Parathyroid adenoma (tissue), 2 donors: ENCODE results near the gene BEST3.
A peak's percentile ranks its signal among the peaks of the same experiment; 100 is the strongest.

Source experiments
- H2AFZ ChIP-seq: fragments of 300-600 bp; sonication (generic); one replicate; pipeline ENCODE4 v1.7.0; 2017; ENCODE audit warnings: antibody characterized with exemption, mild to moderate bottlenecking
- H3K27ac ChIP-seq: fragments of 300-600 bp; sonication (generic); one replicate; pipeline ENCODE4 v1.7.0; 2017
- H3K27me3 ChIP-seq: fragments of 300-600 bp; sonication (generic); one replicate; pipeline ENCODE4 v1.7.0; 2017; ENCODE audit warnings: low read length; ENCODE audit not compliant: control insufficient read depth, insufficient read depth
- H3K36me3 ChIP-seq: fragments of 300-600 bp; sonication (generic); one replicate; pipeline ENCODE4 v1.7.0; 2017; ENCODE audit warnings: low read length; ENCODE audit not compliant: control insufficient read depth, insufficient read depth
- H3K4me1 ChIP-seq: fragments of 300-600 bp; sonication (generic); one replicate; pipeline ENCODE4 v1.7.0; 2017; ENCODE audit warnings: control low read depth
- H3K4me2 ChIP-seq: fragments of 300-600 bp; sonication (generic); one replicate; pipeline ENCODE4 v1.7.0; 2017; ENCODE audit warnings: low read length
- H3K4me3 ChIP-seq: fragments of 300-600 bp; sonication (generic); one replicate; pipeline ENCODE4 v1.7.0; 2017; ENCODE audit warnings: low read depth, low read length
- H3K79me2 ChIP-seq: fragments of 300-600 bp; sonication (generic); one replicate; pipeline ENCODE4 v1.7.0; 2017; ENCODE audit warnings: control low read depth
- H3K9ac ChIP-seq: fragments of 300-600 bp; sonication (generic); one replicate; pipeline ENCODE4 v1.7.0; 2017; ENCODE audit warnings: mild to moderate bottlenecking
- H3K9me3 ChIP-seq: fragments of 300-600 bp; sonication (generic); one replicate; pipeline ENCODE4 v1.7.0; 2017; ENCODE audit warnings: low read length; ENCODE audit not compliant: control insufficient read depth
- TF ChIP-seq, protein P1 (sequence below): fragments of 300-600 bp; sonication (generic); IDR thresholded peaks from one replicate; pipeline ENCODE4 v1.7.0; 2017; ENCODE audit warnings: antibody characterized with exemption, mild to moderate bottlenecking
- donor health status: primary hyperparathyroidism.

Gene BEST3

DNA sequence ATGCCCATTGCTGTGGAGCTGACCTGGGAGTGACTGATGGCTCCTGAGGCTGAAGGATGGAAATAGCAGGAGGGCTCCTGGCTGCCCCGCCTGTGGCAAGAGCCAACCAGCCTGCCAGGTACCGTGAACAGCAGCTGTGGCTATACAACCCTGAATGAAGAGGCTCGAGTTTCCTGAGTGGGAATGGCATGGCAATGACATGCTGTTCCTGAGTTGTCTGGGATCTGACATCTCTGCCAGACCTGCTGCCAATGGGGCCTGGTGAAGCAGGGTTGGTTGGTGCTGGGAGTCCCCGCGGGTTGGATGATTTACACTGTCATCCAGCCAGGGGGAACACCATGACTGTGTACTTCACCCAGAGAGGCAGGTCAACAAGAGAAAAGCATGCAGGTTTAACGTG lies 56.6 kb downstream of the BEST3 start:
- TF ChIP-seq, protein P1, sequence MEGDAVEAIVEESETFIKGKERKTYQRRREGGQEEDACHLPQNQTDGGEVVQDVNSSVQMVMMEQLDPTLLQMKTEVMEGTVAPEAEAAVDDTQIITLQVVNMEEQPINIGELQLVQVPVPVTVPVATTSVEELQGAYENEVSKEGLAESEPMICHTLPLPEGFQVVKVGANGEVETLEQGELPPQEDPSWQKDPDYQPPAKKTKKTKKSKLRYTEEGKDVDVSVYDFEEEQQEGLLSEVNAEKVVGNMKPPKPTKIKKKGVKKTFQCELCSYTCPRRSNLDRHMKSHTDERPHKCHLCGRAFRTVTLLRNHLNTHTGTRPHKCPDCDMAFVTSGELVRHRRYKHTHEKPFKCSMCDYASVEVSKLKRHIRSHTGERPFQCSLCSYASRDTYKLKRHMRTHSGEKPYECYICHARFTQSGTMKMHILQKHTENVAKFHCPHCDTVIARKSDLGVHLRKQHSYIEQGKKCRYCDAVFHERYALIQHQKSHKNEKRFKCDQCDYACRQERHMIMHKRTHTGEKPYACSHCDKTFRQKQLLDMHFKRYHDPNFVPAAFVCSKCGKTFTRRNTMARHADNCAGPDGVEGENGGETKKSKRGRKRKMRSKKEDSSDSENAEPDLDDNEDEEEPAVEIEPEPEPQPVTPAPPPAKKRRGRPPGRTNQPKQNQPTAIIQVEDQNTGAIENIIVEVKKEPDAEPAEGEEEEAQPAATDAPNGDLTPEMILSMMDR, result no peak
- no peak overlapping the region for H3K4me3 ChIP-seq
- H3K4me1 ChIP-seq, result no peaks in the 10 kb centered on the region
- no peaks in the 10 kb centered on the region for H3K27me3 ChIP-seq
- no peak overlapping the region for H3K4me2 ChIP-seq
- no peaks in the 10 kb centered on the region for H3K9me3 ChIP-seq
- H3K9ac ChIP-seq, result no peak overlapping the region
- no peak overlapping the region for H3K27ac ChIP-seq
- H3K36me3 ChIP-seq, result no peaks in the 10 kb centered on the region
- H3K79me2 ChIP-seq, result no peaks in the 10 kb centered on the region
- H2AFZ ChIP-seq, result no peak overlapping the region

DNA sequence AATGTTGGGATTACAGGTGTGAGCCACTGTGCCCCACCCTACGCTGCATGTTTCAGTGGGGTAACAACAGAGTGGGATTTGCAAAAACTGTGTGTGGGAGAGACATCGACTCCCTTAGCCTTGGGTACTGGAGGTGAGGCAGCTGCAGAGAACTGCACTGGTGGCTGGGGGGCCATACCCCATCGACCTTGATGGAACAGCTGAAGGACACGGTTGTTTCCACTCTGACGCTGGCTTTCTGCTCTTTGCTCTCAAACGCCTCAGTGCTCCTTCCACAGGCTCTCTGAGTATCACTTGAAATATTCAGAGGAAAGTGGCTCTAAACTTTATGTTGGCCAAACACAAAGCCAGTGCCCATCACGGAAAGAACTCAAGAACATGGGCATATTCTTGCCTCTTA lies 57.6 kb downstream of the BEST3 start:
- no peaks in the 10 kb centered on the region for H3K36me3 ChIP-seq
- no peak overlapping the region for H3K9ac ChIP-seq
- no peak overlapping the region for H3K4me3 ChIP-seq
- H2AFZ ChIP-seq, result no peak overlapping the region
- no peaks in the 10 kb centered on the region for H3K9me3 ChIP-seq
- H3K4me1 ChIP-seq, result no peaks in the 10 kb centered on the region
- TF ChIP-seq, protein P1, result no peak
- no peaks in the 10 kb centered on the region for H3K27me3 ChIP-seq
- no peaks in the 10 kb centered on the region for H3K79me2 ChIP-seq
- no peak overlapping the region for H3K27ac ChIP-seq
- H3K4me2 ChIP-seq, result no peak overlapping the region

DNA sequence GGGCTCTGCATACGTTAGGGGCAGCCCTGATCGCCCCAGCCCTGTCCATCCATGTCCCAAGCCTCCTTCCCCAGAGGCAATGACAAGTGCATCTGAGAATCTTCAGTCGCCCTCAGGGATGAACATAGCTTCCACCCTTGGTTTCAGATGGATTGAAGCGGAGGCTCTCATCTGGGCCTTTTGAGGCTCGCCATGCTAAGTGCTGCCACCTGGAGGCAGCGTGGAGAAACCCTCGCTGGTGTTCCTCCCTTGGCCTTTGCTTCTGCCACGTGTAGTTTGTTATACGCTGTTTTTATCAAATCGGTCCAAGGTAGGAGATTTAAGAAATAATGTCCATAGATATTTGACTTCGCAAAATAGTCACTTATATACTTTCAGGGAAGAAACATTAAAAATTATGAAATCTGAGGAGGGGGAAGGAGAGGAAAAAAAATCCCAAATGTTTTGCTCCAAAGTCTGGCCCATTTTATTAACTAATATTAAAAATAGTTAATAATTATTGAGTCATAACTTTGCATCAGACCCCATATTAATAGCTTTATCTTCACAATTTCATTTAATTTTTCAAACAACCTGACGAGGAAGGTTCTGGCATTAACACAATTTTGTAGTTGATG lies 59.6 kb downstream of the BEST3 start:
- H3K27me3 ChIP-seq, result no peaks in the 10 kb centered on the region
- no peak overlapping the region for H3K9ac ChIP-seq
- no peak overlapping the region for H3K27ac ChIP-seq
- H3K4me3 ChIP-seq, result no peak overlapping the region
- no peak overlapping the region for H2AFZ ChIP-seq
- TF ChIP-seq, protein P1, result peak; percentile 80
- no peaks in the 10 kb centered on the region for H3K36me3 ChIP-seq
- H3K4me2 ChIP-seq, result no peak overlapping the region
- no peaks in the 10 kb centered on the region for H3K79me2 ChIP-seq
- H3K9me3 ChIP-seq, result no peaks in the 10 kb centered on the region
- no peaks in the 10 kb centered on the region for H3K4me1 ChIP-seq

DNA sequence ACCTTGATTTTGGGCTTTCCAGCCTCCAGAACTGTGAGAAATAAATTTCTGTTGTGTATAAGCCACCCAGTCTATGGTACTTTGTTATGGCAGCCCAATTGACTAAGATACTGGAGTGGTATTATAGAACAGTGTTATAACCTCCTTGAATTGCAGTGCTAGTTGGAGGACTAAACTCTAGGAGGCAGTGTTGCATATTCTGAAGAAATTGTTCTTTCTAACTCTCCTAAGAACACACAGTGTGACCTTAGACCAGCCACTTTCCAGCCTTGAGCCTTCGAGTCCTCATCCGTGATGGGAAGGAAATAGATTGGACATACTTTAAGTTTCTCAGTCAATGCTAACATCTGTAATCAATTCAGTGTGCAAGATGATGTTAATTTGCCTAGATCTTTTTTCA lies 66.0 kb downstream of the BEST3 start:
- no peak overlapping the region for H2AFZ ChIP-seq
- no peaks in the 10 kb centered on the region for H3K27me3 ChIP-seq
- H3K79me2 ChIP-seq, result no peaks in the 10 kb centered on the region
- no peak overlapping the region for H3K27ac ChIP-seq
- no peak overlapping the region for H3K9ac ChIP-seq
- H3K36me3 ChIP-seq, result no peaks in the 10 kb centered on the region
- no peak overlapping the region for H3K4me3 ChIP-seq
- TF ChIP-seq, protein P1, result no peak
- peaks cover 4% of the 10 kb centered on the region for H3K4me1 ChIP-seq
- H3K4me2 ChIP-seq, result no peak overlapping the region
- no peaks in the 10 kb centered on the region for H3K9me3 ChIP-seq

DNA sequence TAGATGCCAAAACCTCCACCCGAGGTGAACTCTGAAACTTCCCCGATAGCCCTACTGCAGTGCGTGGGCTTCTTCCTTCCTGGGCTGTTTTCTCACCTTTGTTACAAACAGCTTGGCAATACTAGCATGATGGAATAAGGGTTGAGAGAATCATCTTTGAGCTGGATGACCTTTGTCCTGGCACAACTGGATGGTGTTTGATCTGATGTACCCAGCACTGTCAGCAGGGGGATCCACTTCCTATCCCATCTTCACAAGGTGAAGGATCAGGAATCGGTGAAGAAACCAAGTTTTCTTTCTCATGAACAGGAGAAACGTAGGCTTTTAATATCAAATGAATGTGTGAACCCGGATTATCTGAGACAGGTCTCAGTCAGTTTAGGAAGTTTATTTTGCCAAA lies 68.9 kb downstream of the BEST3 start:
- TF ChIP-seq, protein P1, result no peak
- Histone ChIP-seq H3K79me2 (no peaks in the 10 kb centered on the region), H3K4me1 (peaks cover 4% of the 10 kb centered on the region), H3K4me3 (no peak overlapping the region), H3K9me3 (no peaks in the 10 kb centered on the region), H3K27ac (no peak overlapping the region), H3K36me3 (no peaks in the 10 kb centered on the region), H2AFZ (no peak overlapping the region), H3K27me3 (no peaks in the 10 kb centered on the region), H3K4me2 (no peak overlapping the region), H3K9ac (no peak overlapping the region)
